Measurements from ENCODE around the gene WDR82. TPM values are rescaled to one million over a fixed set of nuclear protein-coding genes. Genes with fewer than 3 reads are reported as not detected.

Gene WDR82, protein sequence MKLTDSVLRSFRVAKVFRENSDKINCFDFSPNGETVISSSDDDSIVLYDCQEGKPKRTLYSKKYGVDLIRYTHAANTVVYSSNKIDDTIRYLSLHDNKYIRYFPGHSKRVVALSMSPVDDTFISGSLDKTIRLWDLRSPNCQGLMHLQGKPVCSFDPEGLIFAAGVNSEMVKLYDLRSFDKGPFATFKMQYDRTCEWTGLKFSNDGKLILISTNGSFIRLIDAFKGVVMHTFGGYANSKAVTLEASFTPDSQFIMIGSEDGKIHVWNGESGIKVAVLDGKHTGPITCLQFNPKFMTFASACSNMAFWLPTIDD
- 47.6 to 53.3 TPM (median 49.6 TPM) in 5 replicates for total RNA-seq (2022; extraction: Qiagen RNA extraction)

GRCh38 chr3:52278510-52279069 lies at the start of gene WDR82:
Gene WDR82 (minus strand): TSS chr3:52278649. CDS start chr3:52278361, 288 bp downstream.

GRCh38 chr3:52315977-52316764 lies 37.7 kb upstream of the WDR82 start, which contains the start of gene DNAH1:
Gene DNAH1 (plus strand): TSS chr3:52316319. CDS start chr3:52322443, 6,124 bp downstream.

DNA sequence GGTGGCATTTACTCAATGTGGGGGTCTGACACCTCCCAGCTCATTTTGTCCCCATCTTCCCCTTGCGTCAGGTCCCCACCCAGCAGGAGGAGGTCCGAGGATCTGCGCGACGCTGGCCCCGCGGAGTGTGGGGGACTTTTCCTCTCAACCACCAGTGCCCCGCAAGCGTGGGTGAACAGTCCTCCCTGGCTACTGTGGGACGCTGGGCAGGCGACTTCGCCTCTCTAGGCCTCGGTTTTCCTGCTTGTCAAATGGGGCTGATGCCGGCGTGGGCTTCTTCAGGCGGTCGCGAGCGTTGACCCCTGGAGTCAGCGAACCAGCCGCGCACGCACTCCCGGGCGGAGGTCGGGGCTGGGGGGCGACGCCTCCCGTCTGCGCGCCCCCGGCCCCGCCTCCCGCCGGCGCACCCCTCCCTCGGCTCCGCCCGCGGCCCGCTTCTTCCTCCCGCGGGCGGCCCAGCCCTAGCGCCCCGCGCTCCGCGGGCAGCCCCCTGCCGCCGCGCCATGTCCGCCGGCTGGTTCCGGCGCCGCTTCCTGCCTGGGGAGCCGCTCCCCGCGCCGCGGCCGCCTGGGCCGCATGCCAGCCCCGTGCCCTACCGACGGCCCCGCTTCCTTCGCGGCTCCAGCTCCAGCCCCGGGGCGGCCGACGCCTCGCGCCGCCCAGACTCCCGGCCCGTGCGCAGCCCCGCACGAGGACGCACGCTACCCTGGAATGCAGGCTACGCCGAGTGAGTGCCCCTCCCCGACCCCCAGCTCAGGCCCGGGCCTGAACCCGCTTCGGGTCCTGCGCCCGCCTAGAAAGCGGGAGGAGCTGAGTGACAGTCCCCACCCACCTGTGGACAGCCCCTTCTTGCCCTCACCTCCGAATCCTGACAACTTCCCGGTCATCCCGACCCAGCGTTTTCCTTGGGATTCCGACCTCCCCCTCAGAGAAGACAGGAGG lies 32.9 kb downstream of the WDR82 start, which contains the start of gene PPM1M:
Gene PPM1M (plus strand): TSS at position 438 of the 942 bp plus-strand sequence. CDS start 66 bp downstream, at position 504.

GRCh38 chr3:52238761-52239701 lies 39.4 kb downstream of the WDR82 start, which contains the start of gene TWF2:
Gene TWF2 (minus strand): TSS chr3:52239158. CDS start chr3:52239016, 142 bp downstream.

GRCh38 chr3:52225452-52226228 lies 52.8 kb downstream of the WDR82 start, which contains the start of gene TLR9:
Gene TLR9 (minus strand): TSS chr3:52225645. CDS start chr3:52225529, 116 bp downstream.

Other genes with a start within 250 kb of the WDR82 start
- 14.8 to 17.7 TPM (median 16.2 TPM) in 5 replicates for gene DUSP7, start 222.1 kb downstream of the WDR82 start, total RNA-seq (2022; extraction: Qiagen RNA extraction)
- gene POC1A, start 124.2 kb downstream of the WDR82 start, total RNA-seq (2022; extraction: Qiagen RNA extraction) = 15.1 to 20.8 TPM (median 19.8 TPM) in 5 replicates
- 46.3 to 53.0 TPM (median 51.6 TPM) in 5 replicates for gene ALAS1, start 80.5 kb downstream of the WDR82 start, total RNA-seq (2022; extraction: Qiagen RNA extraction)
- gene TLR9, start 53.0 kb downstream of the WDR82 start, total RNA-seq (2022; extraction: Qiagen RNA extraction) = 0.05 to 0.13 TPM in 2 of 5 replicates, not detected in the others
- gene TWF2, start 39.5 kb downstream of the WDR82 start, total RNA-seq (2022; extraction: Qiagen RNA extraction) = 64.4 to 82.1 TPM (median 75.0 TPM) in 5 replicates
- gene PPM1M, start 32.9 kb downstream of the WDR82 start, total RNA-seq (2022; extraction: Qiagen RNA extraction) = 4.7 to 6.1 TPM (median 5.1 TPM) in 5 replicates
- 3.4 to 5.1 TPM (median 4.4 TPM) in 5 replicates for gene GLYCTK, start 9.2 kb upstream of the WDR82 start, total RNA-seq (2022; extraction: Qiagen RNA extraction)
- gene DNAH1, start 37.7 kb upstream of the WDR82 start, total RNA-seq (2022; extraction: Qiagen RNA extraction) = 0.78 to 1.2 TPM (median 0.93 TPM) in 5 replicates
- 30.5 to 41.0 TPM (median 39.4 TPM) in 5 replicates for gene BAP1, start 131.4 kb upstream of the WDR82 start, total RNA-seq (2022; extraction: Qiagen RNA extraction)
- gene PHF7, start 132.0 kb upstream of the WDR82 start, total RNA-seq (2022; extraction: Qiagen RNA extraction) = 1.8 to 3.1 TPM (median 2.8 TPM) in 5 replicates
- 0.09 to 0.32 TPM (median 0.17 TPM) in 5 replicates for gene SEMA3G, start 166.5 kb upstream of the WDR82 start, total RNA-seq (2022; extraction: Qiagen RNA extraction)
- gene TNNC1, start 175.4 kb upstream of the WDR82 start, total RNA-seq (2022; extraction: Qiagen RNA extraction) = 0.92 to 1.5 TPM (median 1.2 TPM) in 5 replicates
- gene NISCH, start 177.0 kb upstream of the WDR82 start, total RNA-seq (2022; extraction: Qiagen RNA extraction) = 11.4 to 16.8 TPM (median 16.1 TPM) in 5 replicates
- 0.03 to 0.05 TPM in 2 of 5 replicates, not detected in the others for gene STAB1, start 216.7 kb upstream of the WDR82 start, total RNA-seq (2022; extraction: Qiagen RNA extraction)